CD4-positive, alpha-beta T cell treated with Interleukin-4 for 1 hour (primary cell): ENCODE measurements around the gene LDLRAP1.

Source experiments
- DNase-seq, 2 donors: peaks; one replicate each; pipeline ENCODE4 v3.0.0-alpha.2; 2020 to 2022

Gene LDLRAP1

DNA sequence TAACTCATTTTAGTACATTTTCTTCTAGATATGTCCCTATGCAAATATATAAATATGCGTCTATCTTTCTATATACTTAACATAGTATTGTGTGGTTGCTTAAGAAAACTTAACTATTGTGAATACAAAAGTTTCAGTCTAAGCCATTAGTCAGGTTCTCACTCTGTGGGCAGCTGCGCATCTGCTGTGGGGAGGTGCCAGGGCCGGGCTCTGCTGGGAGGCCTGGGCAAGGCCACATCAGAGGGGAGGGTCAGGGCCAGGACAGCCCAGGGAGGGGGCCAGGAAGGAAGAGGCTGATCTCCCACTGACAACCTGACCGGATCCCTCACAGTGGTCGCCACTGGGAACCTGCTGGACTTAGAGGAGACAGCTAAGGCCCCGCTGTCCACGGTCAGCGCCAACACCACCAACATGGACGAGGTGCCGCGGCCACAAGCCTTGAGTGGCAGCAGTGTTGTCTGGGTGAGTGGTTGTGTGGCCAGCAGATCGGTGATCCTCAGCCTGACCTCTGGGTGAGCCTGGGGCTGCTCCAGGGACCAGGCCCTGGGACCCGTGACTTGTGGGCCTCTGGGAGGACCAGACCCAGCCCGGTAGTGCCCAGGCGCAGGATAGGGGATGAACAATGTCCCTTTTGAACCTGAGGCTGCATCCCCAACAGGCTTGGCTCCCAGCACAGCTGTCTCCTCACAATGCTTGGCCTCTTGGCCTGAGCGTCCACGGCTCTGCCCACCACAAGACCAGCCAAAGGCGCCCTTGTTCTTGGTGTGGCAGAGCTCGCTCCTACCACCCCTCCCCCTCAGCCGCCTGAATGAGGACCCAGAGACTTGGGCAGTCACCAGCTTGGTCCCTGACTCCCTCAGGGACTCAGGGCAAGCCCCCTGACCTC is 20.2 kb downstream of the LDLRAP1 start:
- no peak for DNase-seq

DNA sequence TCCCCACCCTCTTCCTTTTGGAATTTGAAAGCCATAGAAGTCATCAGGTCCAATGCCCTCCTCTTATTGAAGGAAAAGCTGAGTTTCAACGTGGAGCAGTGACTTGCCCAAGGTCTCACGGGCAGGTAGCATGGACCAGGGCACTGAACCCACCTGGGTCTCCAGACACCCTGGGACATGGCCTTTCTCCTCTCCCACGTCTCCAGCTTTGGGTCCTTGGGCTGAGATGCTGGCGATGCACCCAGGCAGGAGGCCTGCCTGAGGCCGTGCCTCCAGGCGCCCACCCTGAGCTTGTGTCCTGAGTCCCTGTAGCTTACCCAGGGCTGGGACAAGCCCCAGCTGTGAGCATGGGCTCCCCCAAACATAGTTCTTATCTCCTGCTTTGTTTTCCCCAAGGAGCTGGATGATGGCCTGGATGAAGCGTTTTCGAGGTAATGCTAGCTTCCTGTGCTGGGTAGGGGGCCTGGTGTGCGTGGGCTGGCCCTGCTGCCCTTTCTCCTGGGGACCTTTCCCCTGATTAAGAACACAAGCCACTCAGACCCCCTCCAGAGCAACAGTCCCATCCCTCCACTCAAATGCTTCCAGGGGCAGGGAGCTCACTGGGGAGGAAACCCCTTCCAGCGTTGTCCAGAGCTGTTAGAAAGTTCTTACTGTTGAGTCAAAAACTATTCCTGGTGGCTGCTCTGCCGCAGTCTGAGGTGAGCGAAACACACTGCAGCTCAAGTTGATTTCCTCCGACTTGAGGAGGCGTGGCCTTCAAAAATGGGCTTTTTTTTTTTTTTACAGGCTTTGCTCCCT is 21.6 kb downstream of the LDLRAP1 start:
- DNase-seq, result peak; percentile 40 to 47

GRCh38 chr1:25565626-25566025 is 22.2 kb downstream of the LDLRAP1 start:
- no peak for DNase-seq

GRCh38 chr1:25566176-25566729 is 22.8 kb downstream of the LDLRAP1 start:
- no peak for DNase-seq

GRCh38 chr1:25566730-25567341 is 23.4 kb downstream of the LDLRAP1 start:
- peak in 1 of 2 donors; percentile 23 for DNase-seq

DNA sequence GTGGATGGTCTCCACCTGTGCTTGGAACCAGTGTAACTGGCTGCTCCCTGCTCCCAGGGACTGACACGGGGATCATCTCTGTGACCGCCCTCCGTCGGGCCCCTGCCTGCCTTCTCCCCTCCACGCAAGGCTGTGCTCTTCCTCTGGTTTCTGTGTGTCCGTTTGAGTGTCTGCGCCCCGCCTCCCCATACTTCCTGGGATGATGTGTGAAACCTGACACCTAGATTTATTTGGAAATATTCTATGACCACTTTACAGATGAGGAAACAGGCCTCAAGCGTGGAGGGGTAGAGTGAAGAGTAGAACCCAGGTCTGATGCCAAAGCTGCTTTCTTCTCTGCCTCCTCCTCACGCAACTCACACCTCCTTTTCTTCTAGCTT is 24.3 kb downstream of the LDLRAP1 start:
- no peak for DNase-seq

DNA sequence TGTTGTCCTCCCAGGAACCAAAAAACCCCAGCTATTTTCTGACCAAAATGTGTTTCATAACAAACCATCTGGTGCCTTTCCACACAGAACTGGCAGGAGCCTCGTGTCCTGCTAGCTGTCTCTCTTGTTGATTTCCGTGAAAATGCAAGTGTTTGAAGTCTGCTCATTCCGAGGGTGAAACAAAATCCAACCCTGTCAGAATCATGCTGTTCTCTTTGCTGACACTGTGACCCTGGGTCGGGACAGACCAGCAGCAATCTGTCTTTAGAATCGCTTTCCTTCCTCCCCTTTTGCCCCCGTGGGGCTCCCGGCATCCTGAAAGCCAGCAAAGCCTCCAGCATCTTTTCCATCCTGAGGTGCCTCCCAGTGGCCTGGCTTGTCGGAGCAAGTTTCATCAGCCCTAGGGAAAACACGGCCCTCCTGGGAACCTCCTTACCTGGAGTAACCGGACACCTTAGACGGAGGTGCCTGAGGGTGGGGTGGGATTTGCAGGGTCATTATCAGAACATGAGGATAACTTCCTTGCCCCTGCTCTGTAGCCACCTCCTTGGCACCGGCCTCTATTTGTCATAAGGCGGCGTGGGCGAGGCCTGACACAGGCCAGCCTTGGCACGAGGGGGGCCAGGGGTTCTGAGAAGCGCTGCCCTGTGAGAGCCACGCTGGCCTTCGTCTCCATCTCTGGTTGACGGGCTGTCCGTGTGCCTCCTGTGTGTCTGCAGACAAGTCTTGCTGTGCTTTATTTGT is 24.9 kb downstream of the LDLRAP1 start:
- DNase-seq, result no peak

DNA sequence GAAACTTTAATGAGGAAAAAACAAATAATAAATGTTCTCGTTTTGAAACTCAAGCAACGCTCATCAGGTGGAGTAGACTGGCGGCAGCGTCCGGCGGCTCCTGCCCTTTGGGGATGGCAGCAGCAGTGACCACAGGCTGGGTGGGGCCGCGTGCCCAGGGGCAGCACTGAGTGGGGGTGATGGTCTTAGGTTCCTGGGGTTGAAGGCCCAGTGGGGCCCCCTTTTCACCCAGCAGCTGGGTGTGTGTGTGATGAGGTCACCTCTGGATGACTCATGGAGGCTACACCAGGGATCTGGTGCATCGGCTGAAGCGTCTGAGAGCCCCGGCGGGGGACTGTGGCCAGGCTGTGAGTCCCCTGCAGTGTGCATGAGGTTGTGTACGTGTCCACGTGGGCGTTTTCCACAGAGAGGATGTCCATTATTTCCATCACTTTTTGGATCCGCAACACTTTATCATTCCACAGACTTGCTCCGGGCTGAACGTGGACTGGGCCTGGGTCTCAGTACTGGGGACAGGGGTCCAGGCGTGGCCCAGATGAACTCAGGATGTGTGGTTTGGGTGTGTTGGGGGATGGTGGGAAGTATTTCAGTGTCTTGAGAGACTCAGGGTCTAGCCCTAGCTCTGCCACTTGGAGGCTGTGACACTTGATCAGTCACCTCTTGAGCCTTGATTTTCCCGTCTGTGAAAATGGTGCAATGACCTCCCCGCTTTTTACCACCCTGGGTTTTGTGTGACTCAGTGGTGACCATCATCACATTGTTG is 25.6 kb downstream of the LDLRAP1 start:
- DNase-seq, result no peak

- no peak for DNase-seq
These were observed 26.4 kb downstream of the LDLRAP1 start for GRCh38 chr1:25569597-25570396.

DNA sequence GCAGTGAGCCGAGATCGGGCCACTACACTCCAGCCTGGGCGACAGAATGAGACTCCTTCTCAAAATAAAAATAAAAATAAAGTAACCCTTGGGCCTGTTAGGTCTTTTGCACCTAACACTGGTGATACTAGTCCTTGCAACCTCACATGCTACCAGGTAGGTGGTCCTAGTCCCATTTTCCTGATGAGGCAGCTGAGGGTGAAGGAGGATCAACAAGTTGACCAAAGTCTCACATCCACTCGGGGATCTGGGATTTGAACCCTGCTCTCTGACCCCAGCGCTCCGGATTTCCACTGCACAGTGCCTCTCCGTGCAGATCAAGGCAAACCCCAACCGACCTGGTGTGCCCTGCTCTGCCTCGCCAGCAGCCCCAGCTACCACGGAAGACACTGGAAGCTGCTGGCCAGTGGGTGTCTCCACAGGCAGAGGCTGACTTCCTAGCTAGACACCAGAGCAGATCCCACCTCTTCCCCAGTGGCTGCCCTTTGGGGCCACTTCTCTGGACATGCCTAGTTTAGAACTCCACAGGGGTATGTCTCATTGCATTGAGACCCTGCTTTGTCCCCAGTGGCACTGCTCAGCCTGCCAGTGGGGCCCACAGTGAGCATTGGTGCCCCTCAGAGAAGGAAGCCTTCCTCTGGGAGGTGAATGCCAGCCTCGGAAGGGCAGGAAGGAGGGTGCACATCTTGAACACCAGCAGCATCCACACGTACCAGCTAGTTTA is 27.6 kb downstream of the LDLRAP1 start:
- no peak for DNase-seq

GRCh38 chr1:25571522-25571970 is 28.1 kb downstream of the LDLRAP1 start:
- DNase-seq, result no peak

GRCh38 chr1:25572107-25572506 is 28.7 kb downstream of the LDLRAP1 start:
- DNase-seq, result no peak

DNA sequence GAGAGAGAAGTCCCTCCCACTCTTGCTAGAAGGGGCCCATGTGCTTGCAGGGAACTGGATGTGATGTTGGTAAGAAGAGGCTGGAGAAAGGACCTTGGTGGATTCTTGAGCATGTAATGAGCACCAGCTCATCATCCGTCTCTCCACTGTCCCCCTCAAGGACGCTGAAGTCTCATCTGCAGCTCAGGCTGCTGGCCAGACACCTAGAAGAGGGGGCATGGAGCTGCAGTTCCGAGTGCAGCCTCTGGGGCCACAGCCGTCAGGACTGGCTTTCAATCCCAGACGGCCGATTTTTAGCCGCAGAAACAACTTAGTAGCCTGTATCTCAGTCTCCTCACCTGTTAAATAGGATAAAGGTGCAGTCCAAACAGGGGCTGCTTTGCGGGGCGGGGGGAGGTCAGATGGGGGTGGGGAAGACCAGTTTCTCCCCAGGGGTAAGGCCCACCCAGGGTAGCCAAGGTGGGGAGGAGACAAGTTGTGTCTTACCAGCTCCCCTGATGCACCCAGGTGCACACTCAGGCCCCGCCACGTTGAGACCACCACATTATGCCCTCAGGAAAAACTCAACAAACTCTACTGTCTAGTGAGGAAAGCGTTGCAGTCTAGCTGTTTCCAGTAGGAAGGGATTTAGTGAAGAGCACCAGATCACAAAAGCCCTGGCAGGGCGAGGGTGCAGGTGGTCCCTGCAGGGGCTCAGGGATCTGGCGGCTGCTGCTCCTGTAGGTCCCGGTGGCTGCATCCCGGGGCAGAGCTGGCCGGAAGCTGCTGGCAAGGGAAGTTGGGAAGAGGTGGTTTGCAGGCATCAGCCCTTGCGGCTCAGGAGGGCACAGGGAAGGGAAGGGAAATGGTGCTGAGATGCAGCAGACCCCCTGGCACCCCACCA is 29.5 kb downstream of the LDLRAP1 start:
- peak; percentile 33 to 41 for DNase-seq

DNA sequence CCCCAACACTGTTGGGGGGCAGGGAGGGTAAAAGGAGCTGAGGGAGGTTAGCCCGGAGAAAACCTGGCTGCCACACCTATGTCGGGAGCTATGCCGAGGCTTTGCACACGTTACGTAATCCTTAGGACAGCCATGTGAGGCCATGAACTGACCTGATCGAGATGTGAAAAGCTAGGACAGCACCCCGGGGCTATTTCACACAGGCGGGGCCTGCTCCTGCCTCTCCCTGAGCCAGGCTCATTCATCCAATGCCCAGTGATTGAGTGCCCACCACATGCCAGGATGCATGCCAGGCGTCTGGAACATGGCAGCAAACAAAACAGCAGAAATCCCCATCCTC is 30.2 kb downstream of the LDLRAP1 start:
- DNase-seq, result no peak

- DNase-seq, result no peak
These were observed 30.6 kb downstream of the LDLRAP1 start for GRCh38 chr1:25573961-25574360.

DNA sequence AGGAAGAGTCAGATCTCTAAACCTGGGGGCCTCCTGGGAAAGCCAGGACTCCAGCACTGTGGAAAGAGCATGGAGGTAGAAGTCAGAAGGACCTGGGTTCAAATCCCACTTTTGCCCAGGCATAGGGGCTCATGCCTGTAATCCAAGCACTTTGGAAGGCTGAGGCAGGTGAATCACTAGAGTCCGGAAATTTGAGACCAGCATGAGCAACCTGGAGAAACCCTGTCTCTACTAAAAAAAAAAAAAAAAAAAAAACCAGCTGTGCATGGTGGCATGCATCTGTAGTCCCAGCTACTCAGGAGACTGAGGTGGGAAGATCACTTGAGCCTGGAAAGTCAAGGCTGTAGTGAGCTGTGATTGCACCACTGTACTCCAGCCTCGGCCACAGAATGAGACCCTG is 31.8 kb downstream of the LDLRAP1 start:
- no peak for DNase-seq

DNA sequence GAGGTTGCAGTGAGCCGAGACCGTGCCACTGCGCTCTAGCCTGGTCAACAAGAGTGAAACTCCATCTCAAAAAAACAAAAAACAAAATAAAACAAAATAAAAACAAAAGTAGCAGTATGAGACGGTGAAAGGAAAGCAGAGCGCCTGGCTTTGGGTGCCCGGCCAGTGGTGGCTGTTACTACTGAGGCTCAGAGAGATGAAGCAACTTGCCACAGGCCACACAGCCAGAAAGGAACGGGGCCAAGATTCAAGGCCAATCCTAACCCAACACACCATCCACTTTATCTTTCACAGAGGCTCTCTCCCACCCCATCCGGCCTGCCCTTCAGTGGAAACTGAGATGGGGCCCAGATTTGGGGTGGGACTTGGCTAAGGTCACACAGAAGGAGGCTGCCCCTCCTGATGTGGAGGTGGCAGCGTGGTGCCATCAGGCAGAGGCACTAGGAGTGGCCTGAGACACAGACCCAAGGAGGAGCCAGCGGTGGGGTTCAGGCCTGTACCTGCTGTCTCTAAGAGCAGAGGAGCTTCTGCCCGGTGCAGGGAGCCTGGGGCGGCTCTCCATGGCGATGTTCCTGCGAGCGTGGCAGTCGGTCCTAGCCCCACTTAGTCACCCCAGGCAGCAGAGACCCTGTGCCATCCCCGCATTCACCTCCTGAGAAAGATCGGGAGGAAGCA is 33.2 kb downstream of the LDLRAP1 start:
- DNase-seq, result no peak

GRCh38 chr1:25577134-25577920 is 33.9 kb downstream of the LDLRAP1 start:
- no peak for DNase-seq
